ENCODE data around the gene TASL. TPM values are rescaled to one million over a fixed set of nuclear protein-coding genes. Genes with fewer than 3 reads are reported as not detected.

The TASL gene
- total RNA-seq, 3 donors from 2014 or later: 0.67 to 1.1 (median 1.1) TPM

- TF ChIP-seq CTCF (IDR thresholded peaks at IDR 0.05): no peak
- Histone ChIP-seq H3K4me3 (no peak overlapping the region), H3K36me3 (ENCODE audit: low read depth) (no peaks in the 10 kb centered on the region), H3K9me3 (no peaks in the 10 kb centered on the region), H3K4me1 (ENCODE audit: low read depth) (no peaks in the 10 kb centered on the region)
- ATAC-seq (no peak), DNase-seq (no peak)
- intact Hi-C loops (cut with DNase I, micrococcal nuclease): no loop called here
These were observed 8.9 kb upstream of the TASL start for GRCh38 chrX:30586516-30586915.

DNA sequence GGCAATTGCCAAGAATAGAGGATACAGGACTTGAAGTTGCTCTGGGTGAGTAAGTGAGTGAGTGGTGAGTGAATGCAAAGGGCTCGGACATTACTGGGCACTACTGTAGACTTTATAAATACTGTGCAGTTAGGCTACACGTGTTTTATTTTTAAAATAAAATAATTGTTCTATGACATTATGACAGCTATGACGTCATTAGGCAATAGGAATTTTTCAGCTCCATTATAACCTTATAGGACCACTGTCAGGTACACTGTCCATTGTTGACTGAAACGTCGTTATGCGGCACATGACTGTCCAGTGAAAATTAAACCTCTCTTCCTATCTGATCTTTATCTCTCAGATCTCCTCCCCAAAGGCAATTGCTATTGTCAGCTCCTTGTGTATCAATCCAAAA lies 5.1 kb upstream of the TASL start:
- no peaks in the 10 kb centered on the region for H3K4me1 ChIP-seq (ENCODE audit: low read depth)
- ATAC-seq: no peak

DNA sequence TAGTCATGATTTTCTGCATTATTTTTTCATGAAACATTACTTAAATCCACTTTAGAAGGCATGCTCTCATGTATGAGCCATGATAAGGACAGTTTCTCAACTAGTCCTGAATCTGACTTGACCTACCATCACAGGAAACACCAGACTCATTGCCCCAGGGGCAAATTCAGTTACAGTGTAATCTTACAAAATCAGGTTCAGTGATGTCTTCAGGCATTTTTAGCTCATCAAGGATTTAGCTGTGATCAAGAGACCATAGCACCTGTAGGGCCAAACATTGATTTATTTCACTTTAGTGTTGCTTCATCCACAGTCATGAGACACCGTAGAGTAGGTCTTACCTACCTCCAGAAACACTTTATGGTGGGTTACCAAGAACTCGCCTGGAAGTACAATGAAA lies 3.1 kb upstream of the TASL start:
- intact Hi-C loops (cut with DNase I, micrococcal nuclease): no loop called here
- Histone ChIP-seq H3K36me3 (ENCODE audit: low read depth) (no peaks in the 10 kb centered on the region), H3K9me3 (no peaks in the 10 kb centered on the region), H3K4me1 (ENCODE audit: low read depth) (no peaks in the 10 kb centered on the region), H3K4me3 (no peak overlapping the region)
- ATAC-seq (no peak), DNase-seq (no peak)
- no peak for TF ChIP-seq CTCF (IDR thresholded peaks at IDR 0.05)

More for the DNA sequence above, 5.1 kb upstream of the TASL start:
- intact Hi-C loops (cut with DNase I, micrococcal nuclease): no loop called here
- TF ChIP-seq CTCF (IDR thresholded peaks at IDR 0.05): no peak
- no peak for DNase-seq
- no peaks in the 10 kb centered on the region for H3K9me3 ChIP-seq
- H3K36me3 ChIP-seq (ENCODE audit: low read depth): no peaks in the 10 kb centered on the region
- H3K4me3 ChIP-seq: no peak overlapping the region

- Histone ChIP-seq H3K9me3 (no peaks in the 10 kb centered on the region), H3K36me3 (ENCODE audit: low read depth) (no peaks in the 10 kb centered on the region), H3K4me1 (ENCODE audit: low read depth) (no peaks in the 10 kb centered on the region), H3K4me3 (no peak overlapping the region)
- ATAC-seq (no peak), DNase-seq (no peak)
- TF ChIP-seq CTCF (IDR thresholded peaks at IDR 0.05): no peak
- intact Hi-C loops (cut with DNase I, micrococcal nuclease): no loop called here
These were observed 685 bp downstream of the TASL start for GRCh38 chrX:30576881-30577280.

GRCh38 chrX:30573125-30573524 lies 4.4 kb downstream of the TASL start:
- intact Hi-C loops (cut with DNase I, micrococcal nuclease): no loop called here
- Histone ChIP-seq H3K4me1 (ENCODE audit: low read depth) (no peaks in the 10 kb centered on the region), H3K4me3 (no peak overlapping the region), H3K9me3 (no peaks in the 10 kb centered on the region), H3K36me3 (ENCODE audit: low read depth) (no peaks in the 10 kb centered on the region)
- DNase-seq (no peak), ATAC-seq (no peak)
- TF ChIP-seq CTCF (IDR thresholded peaks at IDR 0.05): no peak

- no peak for DNase-seq
- no peaks in the 10 kb centered on the region for H3K4me1 ChIP-seq (ENCODE audit: low read depth)
- TF ChIP-seq CTCF (IDR thresholded peaks at IDR 0.05): no peak
- H3K4me3 ChIP-seq: no peak overlapping the region
- no peaks in the 10 kb centered on the region for H3K9me3 ChIP-seq
- ATAC-seq: no peak
- intact Hi-C loops (cut with DNase I, micrococcal nuclease): no loop called here
- no peaks in the 10 kb centered on the region for H3K36me3 ChIP-seq (ENCODE audit: low read depth)
These were observed 4.9 kb downstream of the TASL start for GRCh38 chrX:30572678-30573077.

Measured in mucosa of descending colon (tissue), 3 donors.